ENCODE data around the gene SYT17.

DNA sequence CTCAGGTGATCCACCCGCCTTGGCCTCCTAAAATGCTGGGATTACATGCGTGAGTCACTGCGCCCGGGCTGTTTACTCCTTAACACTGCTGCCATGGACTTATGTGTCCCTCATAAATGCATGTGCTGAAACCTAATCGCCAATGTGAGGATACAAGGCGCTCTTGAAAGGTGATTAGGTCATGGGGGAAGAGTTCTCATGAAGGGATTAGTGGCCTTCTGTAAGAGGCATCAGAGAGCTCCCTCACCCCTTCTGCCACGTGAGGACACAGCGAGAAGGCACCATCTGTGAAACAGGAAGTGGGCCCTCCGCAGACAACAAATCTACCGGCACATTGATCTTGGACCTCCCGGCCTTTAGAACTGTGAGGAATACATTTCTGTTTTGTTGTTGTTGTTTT is 35.1 kb upstream of the SYT17 start:
- no peak for TF ChIP-seq TAF1 (IDR thresholded peaks at IDR 0.05; ENCODE audit: borderline replicate concordance, low read depth, low read length)
- no peak for TF ChIP-seq POLR2A (IDR thresholded peaks at IDR 0.05; ENCODE audit: low read depth, low read length)
- TF ChIP-seq POLR2AphosphoS5 (IDR thresholded peaks at IDR 0.05; ENCODE audit: low read depth, low read length): no peak
